Mucosa of gallbladder (tissue), 1 donor: ENCODE data around the gene OTOA. TPM values are rescaled to one million over a fixed set of nuclear protein-coding genes. Genes with fewer than 3 reads are reported as not detected.

Experiments
- total RNA-seq: library from RNA; stranded (reverse); gene quantifications from one replicate; pipeline ENCODE4 v1.2.1, GENCODE V29; 2021
- donor health status: DM: no; HTN: no; CAD: no.

Gene OTOA
- total RNA-seq, 1 donor from 2014 or later: 0.46 TPM

Other genes starting within 250 kb of the OTOA start
- 72.1 TPM for gene METTL9, start 64.4 kb upstream of the OTOA start, total RNA-seq
- gene IGSF6, start 11.4 kb upstream of the OTOA start, total RNA-seq: 11.5 TPM
- 98.3 TPM for gene NPIPB4, start 193.8 kb downstream of the OTOA start, total RNA-seq